T-helper 1 cell treated with Interleukin-12 subunit alpha and Interleukin-12 subunit beta and Interleukin-4 antibody, amounts not matched to agents 30 μg/mL and 1 μg/mL, for 36 hours (primary cell): Measurements from ENCODE around the gene NME9.
"Not testable (repeated sequence)": the region's sequence is repeated elsewhere in the genome, so short reads cannot be mapped to it uniquely, and the experiment has no call there.

Experiments used
- H3K27ac Mint-ChIP-seq: one replicate; pipeline ENCODE4 v1.8.0; 2021; ENCODE audit warnings: mild to moderate bottlenecking, mixed read lengths
- H3K27me3 Mint-ChIP-seq: one replicate; pipeline ENCODE4 v1.8.0; 2021; ENCODE audit warnings: low read depth, mixed read lengths
- H3K36me3 Mint-ChIP-seq: one replicate; pipeline ENCODE4 v1.8.0; 2021; ENCODE audit warnings: low read depth, mixed read lengths
- H3K4me1 Mint-ChIP-seq: one replicate; pipeline ENCODE4 v1.8.0; 2021; ENCODE audit warnings: low read depth, mixed read lengths
- H3K4me3 Mint-ChIP-seq: one replicate; pipeline ENCODE4 v1.8.0; 2021; ENCODE audit warnings: mild to moderate bottlenecking, moderate library complexity, mixed read lengths
- H3K9me3 Mint-ChIP-seq: one replicate; pipeline ENCODE4 v1.8.0; 2021; ENCODE audit warnings: mixed read lengths

The NME9 gene

GRCh38 chr3:138329127-138329983 is at the start of gene NME9:
NME9 (minus strand) TSS chr3:138329851; CDS start chr3:138329335, 516 bp downstream.
- no peaks in the 10 kb centered on the region for H3K27me3 Mint-ChIP-seq

GRCh38 chr3:138378990-138379389 is 49.3 kb upstream of the NME9 start:
- H3K4me3 Mint-ChIP-seq, result no peak overlapping the region
- H3K27me3 Mint-ChIP-seq, result no peaks in the 10 kb centered on the region
- H3K9me3 Mint-ChIP-seq, result no peaks in the 10 kb centered on the region
- no peaks in the 10 kb centered on the region for H3K36me3 Mint-ChIP-seq
- no peaks in the 10 kb centered on the region for H3K4me1 Mint-ChIP-seq
- no peak overlapping the region for H3K27ac Mint-ChIP-seq

More at GRCh38 chr3:138329127-138329983, at the start of gene NME9:
- Mint-ChIP-seq H3K4me1 (peaks cover 34% of the 10 kb centered on the region), H3K27ac (peak within 1 kb of the TSS; percentile 82), H3K36me3 (no peaks in the 10 kb centered on the region), H3K4me3 (peak within 1 kb of the TSS; percentile 86), H3K9me3 (no peaks in the 10 kb centered on the region)

GRCh38 chr3:138378331-138378730 is 48.7 kb upstream of the NME9 start:
- H3K27me3 Mint-ChIP-seq, result no peaks in the 10 kb centered on the region
- H3K36me3 Mint-ChIP-seq, result no peaks in the 10 kb centered on the region
- H3K9me3 Mint-ChIP-seq, result no peaks in the 10 kb centered on the region
- H3K4me1 Mint-ChIP-seq, result no peaks in the 10 kb centered on the region
- H3K27ac Mint-ChIP-seq, result no peak overlapping the region
- H3K4me3 Mint-ChIP-seq, result no peak overlapping the region

GRCh38 chr3:138377804-138378203 is 48.2 kb upstream of the NME9 start:
- H3K9me3 Mint-ChIP-seq, result no peaks in the 10 kb centered on the region
- H3K27ac Mint-ChIP-seq, result no peak overlapping the region

GRCh38 chr3:138377212-138377611 is 47.6 kb upstream of the NME9 start:
- not testable (repeated sequence) for H3K4me1 Mint-ChIP-seq, H3K4me3 Mint-ChIP-seq, H3K36me3 Mint-ChIP-seq, H3K27ac Mint-ChIP-seq, H3K9me3 Mint-ChIP-seq, H3K27me3 Mint-ChIP-seq

More at GRCh38 chr3:138377804-138378203, 48.2 kb upstream of the NME9 start:
- Mint-ChIP-seq H3K27me3 (no peaks in the 10 kb centered on the region), H3K36me3 (no peaks in the 10 kb centered on the region), H3K4me1 (no peaks in the 10 kb centered on the region), H3K4me3 (no peak overlapping the region)

GRCh38 chr3:138376663-138377062 is 47.0 kb upstream of the NME9 start:
- H3K4me1 Mint-ChIP-seq, result no peaks in the 10 kb centered on the region
- H3K36me3 Mint-ChIP-seq, result no peaks in the 10 kb centered on the region
- no peak overlapping the region for H3K27ac Mint-ChIP-seq
- no peak overlapping the region for H3K4me3 Mint-ChIP-seq
- no peaks in the 10 kb centered on the region for H3K27me3 Mint-ChIP-seq
- H3K9me3 Mint-ChIP-seq, result no peaks in the 10 kb centered on the region

GRCh38 chr3:138375447-138375846 is 45.8 kb upstream of the NME9 start:
- H3K27ac Mint-ChIP-seq, result no peak overlapping the region
- no peak overlapping the region for H3K4me3 Mint-ChIP-seq
- H3K4me1 Mint-ChIP-seq, result peaks cover 4% of the 10 kb centered on the region
- no peaks in the 10 kb centered on the region for H3K9me3 Mint-ChIP-seq
- no peaks in the 10 kb centered on the region for H3K36me3 Mint-ChIP-seq
- peaks cover 9% of the 10 kb centered on the region for H3K27me3 Mint-ChIP-seq

GRCh38 chr3:138374573-138375134 is 45.0 kb upstream of the NME9 start:
- Mint-ChIP-seq H3K4me3 (no peak overlapping the region), H3K27me3 (peaks cover 9% of the 10 kb centered on the region), H3K9me3 (no peaks in the 10 kb centered on the region), H3K36me3 (no peaks in the 10 kb centered on the region), H3K27ac (no peak overlapping the region), H3K4me1 (peaks cover 4% of the 10 kb centered on the region)

GRCh38 chr3:138373736-138374094 is 44.1 kb upstream of the NME9 start:
- Mint-ChIP-seq H3K4me1 (peaks cover 4% of the 10 kb centered on the region), H3K27ac (no peak overlapping the region), H3K9me3 (no peaks in the 10 kb centered on the region), H3K4me3 (no peak overlapping the region), H3K36me3 (no peaks in the 10 kb centered on the region), H3K27me3 (peaks cover 9% of the 10 kb centered on the region)

- H3K4me1 Mint-ChIP-seq, result peaks cover 4% of the 10 kb centered on the region
- H3K9me3 Mint-ChIP-seq, result no peaks in the 10 kb centered on the region
- H3K4me3 Mint-ChIP-seq, result no peak overlapping the region
- H3K27ac Mint-ChIP-seq, result no peak overlapping the region
- peaks cover 9% of the 10 kb centered on the region for H3K27me3 Mint-ChIP-seq
- H3K36me3 Mint-ChIP-seq, result no peaks in the 10 kb centered on the region
These were observed 43.6 kb upstream of the NME9 start for GRCh38 chr3:138373087-138373735.

- Mint-ChIP-seq H3K9me3 (no peaks in the 10 kb centered on the region), H3K27ac (no peak overlapping the region), H3K4me3 (no peak overlapping the region), H3K27me3 (peaks cover 9% of the 10 kb centered on the region), H3K36me3 (no peaks in the 10 kb centered on the region), H3K4me1 (peaks cover 4% of the 10 kb centered on the region)
These were observed 41.7 kb upstream of the NME9 start for GRCh38 chr3:138371070-138371965.

GRCh38 chr3:138370321-138370720 is 40.7 kb upstream of the NME9 start:
- Mint-ChIP-seq H3K9me3 (no peaks in the 10 kb centered on the region), H3K4me3 (no peak overlapping the region), H3K27ac (no peak overlapping the region), H3K4me1 (peaks cover 4% of the 10 kb centered on the region), H3K36me3 (no peaks in the 10 kb centered on the region), H3K27me3 (peaks cover 9% of the 10 kb centered on the region)

GRCh38 chr3:138369151-138369900 is 39.7 kb upstream of the NME9 start:
- no peaks in the 10 kb centered on the region for H3K36me3 Mint-ChIP-seq
- no peaks in the 10 kb centered on the region for H3K9me3 Mint-ChIP-seq
- peaks cover 9% of the 10 kb centered on the region for H3K27me3 Mint-ChIP-seq
- peaks cover 4% of the 10 kb centered on the region for H3K4me1 Mint-ChIP-seq
- no peak overlapping the region for H3K4me3 Mint-ChIP-seq
- no peak overlapping the region for H3K27ac Mint-ChIP-seq

- Mint-ChIP-seq H3K4me1 (peaks cover 4% of the 10 kb centered on the region), H3K4me3 (no peak overlapping the region), H3K9me3 (no peaks in the 10 kb centered on the region), H3K36me3 (no peaks in the 10 kb centered on the region), H3K27ac (no peak overlapping the region), H3K27me3 (peaks cover 9% of the 10 kb centered on the region)
These were observed 38.3 kb upstream of the NME9 start for GRCh38 chr3:138367911-138368310.
